HL-60 (cell line): ENCODE data around the gene CELF2.

Experiments used
- GABPA ChIP-seq: IDR thresholded peaks from 2 replicates; pipeline ENCODE4 v1.6.1; 2012; ENCODE audit warnings: low read depth
- SPI1 ChIP-seq: IDR thresholded peaks from 2 replicates; pipeline ENCODE4 v1.6.1; 2012; ENCODE audit warnings: low read depth, mild to moderate bottlenecking, borderline replicate concordance
- TF ChIP-seq, protein P1 (sequence below): IDR thresholded peaks from one replicate; pipeline ENCODE4 v1.5.1; 2011; ENCODE audit warnings: low read length, control low read depth, inconsistent platforms; ENCODE audit not compliant: insufficient read depth

DNA sequence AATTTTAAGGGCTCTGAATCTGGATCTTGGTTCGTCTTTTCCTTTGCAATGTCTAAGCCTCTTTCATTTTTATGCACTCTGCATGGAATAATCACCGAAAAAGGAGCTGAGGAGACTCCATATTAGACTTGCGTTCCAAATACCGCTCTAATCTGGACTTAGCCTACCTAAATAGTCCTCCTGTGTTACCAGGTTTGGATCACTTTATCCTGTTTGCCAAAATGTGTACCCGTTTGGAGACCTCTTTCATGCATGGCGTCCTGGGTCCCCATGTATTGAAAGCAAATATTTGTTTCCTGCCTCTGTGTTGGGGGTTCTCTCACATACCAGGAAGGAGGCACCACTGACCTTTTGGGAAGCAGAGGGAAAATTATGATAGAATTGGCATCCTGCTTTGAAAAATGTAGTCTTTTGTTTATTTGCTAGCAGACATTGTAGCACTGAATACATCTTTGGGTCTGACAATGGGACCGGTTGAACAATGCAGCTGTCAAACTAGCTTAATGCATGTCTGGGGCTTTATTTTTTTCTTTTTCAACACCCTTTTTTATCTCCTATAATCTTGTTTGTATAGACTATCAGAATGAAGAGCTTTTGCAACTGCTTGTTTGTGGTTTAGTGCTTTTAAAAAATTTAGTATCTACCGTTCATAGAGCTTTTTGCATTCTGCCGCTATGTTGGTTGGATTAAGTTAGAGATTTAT lies 11.8 kb upstream of the CELF2 start:
- TF ChIP-seq, protein P1, sequence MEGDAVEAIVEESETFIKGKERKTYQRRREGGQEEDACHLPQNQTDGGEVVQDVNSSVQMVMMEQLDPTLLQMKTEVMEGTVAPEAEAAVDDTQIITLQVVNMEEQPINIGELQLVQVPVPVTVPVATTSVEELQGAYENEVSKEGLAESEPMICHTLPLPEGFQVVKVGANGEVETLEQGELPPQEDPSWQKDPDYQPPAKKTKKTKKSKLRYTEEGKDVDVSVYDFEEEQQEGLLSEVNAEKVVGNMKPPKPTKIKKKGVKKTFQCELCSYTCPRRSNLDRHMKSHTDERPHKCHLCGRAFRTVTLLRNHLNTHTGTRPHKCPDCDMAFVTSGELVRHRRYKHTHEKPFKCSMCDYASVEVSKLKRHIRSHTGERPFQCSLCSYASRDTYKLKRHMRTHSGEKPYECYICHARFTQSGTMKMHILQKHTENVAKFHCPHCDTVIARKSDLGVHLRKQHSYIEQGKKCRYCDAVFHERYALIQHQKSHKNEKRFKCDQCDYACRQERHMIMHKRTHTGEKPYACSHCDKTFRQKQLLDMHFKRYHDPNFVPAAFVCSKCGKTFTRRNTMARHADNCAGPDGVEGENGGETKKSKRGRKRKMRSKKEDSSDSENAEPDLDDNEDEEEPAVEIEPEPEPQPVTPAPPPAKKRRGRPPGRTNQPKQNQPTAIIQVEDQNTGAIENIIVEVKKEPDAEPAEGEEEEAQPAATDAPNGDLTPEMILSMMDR: no peak
- no peak for TF ChIP-seq GABPA
- no peak for TF ChIP-seq SPI1
